Fibroblast of skin of left quadriceps (primary cell): ENCODE measurements around the gene CFAP54.
A peak's percentile ranks its signal among the peaks of the same experiment; 100 is the strongest.
"Not testable (repeated sequence)": the region's sequence is repeated elsewhere in the genome, so short reads cannot be mapped to it uniquely, and the experiment has no call there.

Source experiments
- DNase-seq, 2 experiments: peaks; one replicate each; pipeline ENCODE4 v3.0.0-alpha.2; 2013; ENCODE audit warnings: low read depth in 2 of 2

The CFAP54 gene

DNA sequence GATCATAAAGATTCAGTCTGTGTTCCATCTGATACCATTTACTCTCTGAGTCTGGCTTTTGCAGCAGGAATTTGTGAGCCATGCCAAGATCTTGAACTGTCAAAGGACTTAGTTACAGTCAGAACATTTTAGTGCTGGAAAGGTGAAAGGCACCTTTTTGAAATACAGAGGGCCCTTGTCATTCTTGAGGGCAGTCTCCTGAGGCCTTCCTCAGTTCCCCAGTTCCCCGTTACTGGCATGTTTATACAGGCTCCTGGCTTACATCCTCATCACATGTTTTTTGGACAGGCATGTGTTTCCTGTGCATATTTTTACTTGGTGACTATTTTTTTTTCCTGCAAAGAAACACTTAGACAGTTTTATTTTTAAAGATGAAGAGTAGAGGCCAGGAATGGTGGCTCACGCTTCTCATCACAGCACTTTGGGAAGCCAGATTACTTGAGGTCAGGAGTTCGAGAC, 21.0 kb downstream of the CFAP54 start:
- no peak for DNase-seq

DNA sequence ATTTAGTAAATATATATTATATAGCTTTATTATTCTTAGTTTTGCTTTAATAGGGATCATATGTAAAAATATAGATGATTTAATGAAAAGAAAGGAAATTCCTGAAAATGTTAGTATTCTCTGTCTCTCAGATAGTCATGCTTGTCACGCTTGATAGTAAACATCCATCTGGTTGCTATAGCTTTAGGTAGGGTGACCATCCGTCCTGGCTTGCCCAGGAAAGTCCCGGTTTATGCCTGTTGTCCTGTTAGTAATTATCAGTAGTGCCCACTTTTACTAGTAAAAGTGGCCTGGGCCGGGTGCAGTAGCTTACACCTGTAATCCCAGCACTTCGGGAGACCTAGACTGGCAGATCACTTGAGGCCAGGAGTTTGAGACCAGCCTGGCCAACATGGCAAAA, 23.8 kb downstream of the CFAP54 start:
- no peak for DNase-seq

DNA sequence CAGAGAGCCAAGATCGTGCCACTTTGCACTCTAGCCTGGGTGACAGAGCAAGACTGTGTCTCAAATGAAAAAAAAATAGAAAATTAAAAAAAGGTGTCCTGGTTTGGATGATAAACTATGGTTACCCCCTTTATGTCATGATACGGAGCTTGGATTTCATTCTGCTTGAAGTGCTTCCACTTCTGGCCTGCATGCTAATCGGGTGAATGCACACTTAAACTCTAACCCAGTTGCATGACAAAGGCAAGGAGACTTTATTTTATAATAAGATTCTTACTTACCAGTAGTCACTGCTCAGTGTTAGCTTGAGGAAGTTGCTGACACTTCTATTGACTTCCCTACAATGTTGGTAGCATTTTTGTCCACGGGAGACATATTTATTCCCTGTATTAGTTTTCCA, 24.3 kb downstream of the CFAP54 start:
- no peak for DNase-seq

DNA sequence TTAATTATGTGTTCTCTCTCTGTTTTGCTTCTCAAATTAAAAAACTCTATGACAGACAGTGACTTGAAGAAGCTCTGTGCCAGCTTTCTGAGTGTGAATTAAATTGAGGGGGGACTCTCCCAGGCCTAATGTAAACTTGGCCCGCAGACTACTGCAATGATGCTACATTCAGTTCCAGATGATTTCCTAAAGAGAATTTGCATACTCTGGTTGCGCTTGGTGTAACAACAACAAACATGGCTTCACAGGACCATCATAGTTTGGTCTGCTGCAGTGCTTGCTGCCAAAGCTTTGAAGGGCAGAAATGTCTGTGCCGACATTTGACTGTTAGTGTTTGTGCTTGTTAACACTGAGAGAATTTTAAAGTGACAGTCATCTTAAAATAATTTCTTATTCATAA, 25.0 kb downstream of the CFAP54 start:
- no peak for DNase-seq

DNA sequence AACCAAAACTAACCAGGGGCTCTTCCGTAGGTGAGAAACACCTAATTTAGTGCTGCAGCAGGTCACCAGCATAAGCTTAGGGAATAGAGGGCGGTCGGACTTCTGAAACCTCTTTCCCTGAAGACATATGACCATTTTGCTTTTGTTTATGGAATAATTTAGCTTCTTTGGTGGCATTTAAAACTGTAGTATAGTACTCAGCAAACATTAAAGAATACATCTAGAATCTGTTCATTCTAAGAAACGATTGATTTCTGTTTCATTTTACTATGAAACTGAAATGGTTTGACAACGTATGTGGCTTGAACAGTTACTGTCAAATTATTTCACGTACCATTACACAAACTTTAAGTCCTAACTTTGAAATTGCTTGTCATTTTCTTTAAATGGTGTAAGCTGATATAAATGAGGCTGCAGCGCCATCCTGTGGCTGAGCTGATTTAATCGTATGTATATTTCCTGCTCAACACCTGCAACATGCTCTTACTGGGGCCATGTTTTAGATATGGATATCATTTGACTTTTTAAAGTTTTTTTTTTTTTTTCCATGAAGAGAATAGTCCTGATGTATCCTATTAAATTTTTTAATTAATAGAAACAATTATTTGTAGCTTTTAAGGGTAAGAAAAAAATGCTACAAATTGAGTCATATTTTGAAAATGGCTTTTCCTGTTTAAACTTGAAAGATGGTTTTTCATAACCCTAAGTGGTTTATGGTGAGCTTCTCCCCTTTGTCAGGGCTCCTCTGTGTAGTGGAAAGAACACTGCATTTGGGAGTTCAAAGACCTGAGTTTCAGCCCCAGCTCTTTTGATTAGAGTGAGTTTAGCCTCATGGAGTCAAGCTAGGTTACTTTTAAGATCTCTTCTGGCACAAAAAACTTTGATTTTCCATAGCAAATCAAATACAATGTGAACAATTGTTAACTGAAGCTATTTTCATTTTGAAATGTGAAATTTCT, 27.4 kb downstream of the CFAP54 start:
- DNase-seq, result peak; percentile 40 to 51

DNA sequence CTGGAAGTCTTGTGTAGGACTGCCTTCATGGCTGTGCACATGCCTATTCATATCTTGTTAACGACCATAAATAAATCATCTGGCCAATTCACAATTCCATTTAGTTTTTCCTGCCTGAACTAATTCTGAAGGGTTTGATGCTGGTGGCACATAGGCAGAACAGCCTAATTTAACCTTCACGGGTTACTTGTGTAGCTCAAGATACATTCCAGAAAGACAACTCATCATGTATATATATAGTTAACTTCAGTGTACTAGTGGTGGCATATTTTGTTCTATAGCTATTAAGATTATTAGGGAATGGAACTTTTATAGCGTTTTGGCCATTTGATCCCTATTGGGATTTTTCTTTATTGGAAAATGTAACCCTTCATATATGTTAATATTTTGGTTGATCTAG, 31.4 kb downstream of the CFAP54 start:
- DNase-seq, result no peak

DNA sequence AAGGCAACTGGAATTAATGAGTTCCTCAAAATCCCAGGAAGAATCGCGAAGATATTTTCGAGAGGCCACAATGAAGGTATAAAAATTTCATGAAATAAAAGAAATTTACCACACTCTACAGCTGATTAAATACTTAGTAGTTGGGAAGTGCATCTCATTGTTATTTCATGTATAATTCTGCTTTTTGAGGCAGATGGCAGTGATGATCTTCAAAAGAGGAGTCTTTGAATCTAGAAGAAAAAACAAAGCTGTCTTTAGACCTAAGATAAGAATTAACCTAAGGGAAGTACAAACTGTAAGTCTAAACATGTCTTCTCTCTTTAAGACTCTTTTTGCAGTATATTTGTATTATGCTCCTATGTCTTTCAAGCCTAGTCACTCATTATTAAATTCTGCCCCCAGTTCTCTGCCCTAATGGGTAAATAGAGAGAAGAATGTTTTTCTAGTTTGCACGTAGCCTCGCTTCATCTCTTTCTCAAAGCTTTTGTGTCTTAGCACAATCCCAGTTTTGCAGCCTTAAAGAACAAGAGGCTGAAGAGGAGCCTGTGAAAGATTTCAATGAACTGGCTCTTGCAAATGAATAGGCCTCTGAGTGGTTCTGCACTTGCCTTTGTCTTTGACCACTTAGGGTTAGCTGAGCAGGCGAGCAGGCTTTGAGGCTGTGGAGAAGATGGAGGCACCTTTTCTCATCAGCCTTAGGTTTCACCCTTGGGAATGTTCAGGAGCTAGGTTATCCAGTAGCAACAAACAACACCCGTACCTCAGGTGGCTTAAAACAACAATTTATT, 32.7 kb downstream of the CFAP54 start:
- no peak for DNase-seq

DNA sequence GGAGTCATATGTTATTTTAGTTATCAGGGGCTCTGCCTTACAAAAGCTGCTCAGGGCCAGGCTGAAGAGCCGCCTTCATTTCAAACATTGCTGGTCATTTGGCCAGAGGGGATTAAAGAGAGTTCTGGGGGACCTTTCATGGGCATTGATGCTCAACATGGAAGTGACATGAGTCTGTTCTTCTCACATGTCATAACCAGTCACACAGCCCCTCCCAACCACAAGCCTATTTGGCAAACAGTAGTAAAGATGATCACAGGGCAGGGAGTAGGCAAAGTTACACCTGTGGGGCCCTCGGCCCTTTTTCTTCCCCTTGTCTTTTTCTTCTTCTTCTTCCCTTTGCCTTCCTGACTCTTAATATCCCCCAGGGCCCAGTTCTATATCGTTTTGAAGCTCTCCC, 33.3 kb downstream of the CFAP54 start:
- DNase-seq, result no peak

DNA sequence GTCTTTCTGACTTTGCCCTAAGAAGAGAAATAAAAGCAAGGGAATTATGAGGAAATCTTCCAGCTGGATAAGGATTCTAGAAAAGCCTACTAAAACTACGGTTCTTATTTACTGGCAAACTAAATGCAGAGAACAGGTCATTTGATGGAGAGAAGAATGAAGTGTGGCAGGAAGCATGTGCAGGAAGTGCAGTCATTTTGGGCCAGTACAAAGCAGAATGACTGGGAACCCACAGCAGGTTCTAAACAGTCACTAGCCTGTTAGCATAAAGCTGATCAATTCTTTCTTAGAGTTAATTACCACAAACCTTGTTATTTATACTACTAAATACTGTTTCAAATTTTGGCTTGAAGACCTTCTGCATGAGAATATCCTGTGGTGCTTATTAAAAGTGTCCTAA, 36.7 kb downstream of the CFAP54 start:
- no peak for DNase-seq

DNA sequence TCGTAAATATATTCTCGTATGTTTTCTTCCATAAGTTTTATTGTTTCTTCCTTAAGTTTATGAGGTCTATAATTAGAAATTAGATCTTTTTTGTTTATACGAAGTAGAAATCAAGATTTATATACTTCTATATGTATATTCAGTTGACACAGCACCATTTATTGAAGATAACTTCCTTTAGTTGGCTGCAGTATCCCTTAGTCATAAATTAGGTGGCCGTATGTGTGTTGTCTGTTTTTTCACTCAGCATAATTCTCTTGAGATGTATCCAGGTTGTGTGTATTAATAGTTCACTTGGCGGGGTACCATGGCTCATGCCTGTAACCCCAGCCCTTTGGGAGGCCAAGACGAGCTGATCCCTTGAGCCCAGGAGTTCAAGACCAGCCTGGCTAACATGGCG, 40.5 kb downstream of the CFAP54 start:
- DNase-seq, result no peak

DNA sequence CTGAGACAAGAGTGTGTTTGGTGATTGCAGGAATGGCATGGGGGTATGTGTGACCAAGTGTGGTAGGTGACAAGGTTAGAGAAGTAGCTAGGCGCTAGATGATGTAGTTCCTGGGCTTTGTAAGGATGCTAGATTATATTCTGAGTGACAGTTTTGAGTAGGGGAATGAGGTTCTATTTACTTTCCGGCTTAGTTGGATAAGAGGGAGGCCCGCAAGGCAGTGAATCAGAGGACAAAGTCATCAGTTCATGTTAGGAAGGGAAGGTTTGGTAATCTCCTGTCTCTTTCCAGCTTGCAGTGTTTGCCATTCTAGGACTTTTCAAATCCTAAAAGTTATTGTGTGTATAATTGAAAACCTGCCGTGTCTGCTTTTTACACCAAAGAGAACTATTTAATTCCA, 45.0 kb downstream of the CFAP54 start:
- DNase-seq, result no peak

DNA sequence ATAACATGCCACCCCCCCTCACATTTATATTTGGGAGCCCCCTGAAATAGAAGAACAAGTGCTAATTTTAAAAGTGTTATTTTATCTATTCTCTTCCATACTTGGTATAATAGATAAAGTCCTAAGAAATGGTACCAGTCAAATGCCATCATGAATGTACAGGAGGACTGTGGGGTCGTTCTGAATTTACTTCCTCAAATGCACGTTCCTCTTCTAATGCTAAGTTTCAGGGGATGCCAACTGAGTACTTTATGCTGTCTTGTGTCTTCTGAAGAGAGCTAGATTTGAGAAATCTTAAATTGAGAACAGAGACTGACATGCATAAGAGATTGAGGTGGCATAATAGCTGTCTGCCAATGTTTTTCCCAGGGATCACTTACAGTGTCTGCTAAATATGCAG, 59.0 kb downstream of the CFAP54 start:
- no peak for DNase-seq

DNA sequence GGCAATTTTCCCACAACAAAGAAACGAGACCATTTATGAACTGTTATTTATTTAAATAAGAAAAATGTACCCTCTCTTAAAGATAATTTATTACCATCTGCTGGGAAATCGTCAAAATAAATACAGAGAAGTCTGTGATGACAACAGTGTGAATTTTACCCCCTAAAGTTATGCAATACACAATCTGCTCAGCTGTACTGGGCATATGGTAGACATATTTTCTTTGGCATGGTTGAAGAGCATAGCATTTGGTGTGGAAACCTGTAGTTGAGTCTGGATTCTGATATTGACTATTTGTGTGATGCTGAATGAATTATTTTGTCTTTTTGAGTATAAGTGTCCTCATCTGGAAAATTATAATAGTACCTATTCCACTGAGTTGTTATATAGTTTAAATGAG, 60.0 kb downstream of the CFAP54 start:
- DNase-seq, result no peak

DNA sequence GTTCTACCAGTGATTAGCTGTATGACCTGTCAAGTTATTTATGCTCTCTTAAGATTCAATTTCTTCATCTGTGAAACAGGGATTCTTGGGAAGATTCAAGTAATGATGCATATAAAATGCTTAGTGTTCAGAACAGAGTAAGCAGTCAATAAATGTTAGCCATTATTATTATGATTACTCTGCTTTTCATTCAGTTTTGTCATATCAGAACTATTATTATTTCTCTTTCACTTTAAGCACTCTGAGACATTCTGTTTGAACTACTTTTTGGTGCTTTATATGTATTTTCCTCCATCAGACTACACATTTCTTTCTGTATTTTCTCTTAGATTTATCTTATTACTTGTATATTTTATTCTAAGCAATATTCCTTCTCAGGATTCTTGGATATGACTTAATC, 81.2 kb downstream of the CFAP54 start:
- DNase-seq, result no peak

DNA sequence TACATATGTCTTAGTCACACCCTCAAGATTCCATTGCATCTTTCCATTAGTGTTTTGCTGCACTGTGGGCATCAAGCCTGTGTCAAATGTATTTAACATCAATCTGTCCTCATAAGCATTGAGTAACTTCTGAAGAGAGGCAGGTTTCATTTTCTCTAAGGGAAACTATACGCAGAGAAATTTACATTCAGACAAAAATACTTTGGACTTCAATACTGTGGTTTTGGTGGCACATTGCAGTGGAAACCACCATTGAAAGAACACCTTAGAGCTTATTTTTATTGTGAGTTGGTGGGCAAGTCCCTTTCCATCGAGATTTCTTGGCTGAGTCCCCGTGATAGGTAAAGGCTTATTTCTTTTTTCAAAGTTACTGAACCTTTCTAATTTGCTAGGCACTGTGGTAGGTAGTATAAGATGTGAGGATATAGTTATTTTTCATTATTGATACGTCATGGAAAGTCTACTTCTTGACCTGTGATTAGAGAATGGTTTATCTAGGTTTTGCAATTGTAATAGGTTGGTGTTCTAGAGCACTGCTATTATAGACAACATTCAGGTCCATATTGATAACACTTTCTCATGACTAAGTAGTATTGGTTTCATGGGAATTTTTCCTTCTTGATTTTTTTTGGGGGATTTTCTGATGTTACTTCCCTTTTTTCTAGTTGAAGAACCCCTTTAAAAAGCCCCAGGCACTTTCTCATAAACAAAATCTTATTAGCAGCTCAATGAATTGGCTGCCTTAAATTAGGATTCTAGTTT, 81.9 kb downstream of the CFAP54 start:
- DNase-seq, result no peak

DNA sequence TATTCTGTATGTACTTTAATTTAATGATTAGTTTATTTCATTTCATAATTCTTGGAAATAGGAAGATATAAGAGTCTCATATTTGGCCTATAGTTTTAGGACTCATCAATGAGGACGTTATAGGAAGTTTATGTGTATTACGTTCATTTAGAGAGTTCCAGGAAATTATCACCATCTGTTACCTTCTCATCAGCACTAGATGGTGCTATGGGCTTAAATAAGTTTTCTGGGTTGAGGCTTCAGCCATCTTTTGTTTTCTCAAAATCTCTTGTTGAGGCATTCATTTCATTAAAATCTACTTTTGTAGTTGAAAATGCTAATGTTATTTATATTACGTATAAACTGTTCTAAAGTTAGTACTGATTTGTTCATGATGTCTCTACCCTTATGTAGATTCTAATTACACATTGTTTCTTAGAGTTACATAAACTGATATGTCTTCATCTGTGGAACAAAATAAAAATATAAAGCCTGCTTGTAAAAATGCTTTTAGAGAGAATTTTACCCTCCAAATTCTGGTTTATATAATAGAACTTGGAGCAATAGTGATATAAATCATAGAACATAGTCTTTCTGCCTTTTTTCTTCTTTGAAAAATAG, 89.2 kb downstream of the CFAP54 start:
- DNase-seq, result peak; percentile 31 to 34

DNA sequence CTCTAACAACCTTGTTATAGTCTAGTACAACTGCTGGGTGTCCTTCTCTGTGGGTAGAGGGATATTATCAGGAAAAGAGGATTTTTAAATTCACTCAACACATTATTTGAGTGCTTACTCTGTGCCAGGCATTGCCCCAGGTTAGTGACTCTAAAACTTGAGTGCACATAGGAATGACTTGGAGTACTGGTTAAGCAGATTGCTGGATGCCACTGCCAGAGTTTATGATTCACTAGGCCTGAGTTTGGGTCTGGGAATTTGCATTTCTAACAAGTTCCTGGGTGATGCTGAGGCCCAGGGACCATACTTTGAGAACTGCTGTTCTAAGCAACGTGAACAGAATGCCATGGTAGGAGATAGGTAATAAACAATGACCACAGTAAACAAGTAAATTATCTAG, 96.6 kb downstream of the CFAP54 start:
- no peak for DNase-seq

DNA sequence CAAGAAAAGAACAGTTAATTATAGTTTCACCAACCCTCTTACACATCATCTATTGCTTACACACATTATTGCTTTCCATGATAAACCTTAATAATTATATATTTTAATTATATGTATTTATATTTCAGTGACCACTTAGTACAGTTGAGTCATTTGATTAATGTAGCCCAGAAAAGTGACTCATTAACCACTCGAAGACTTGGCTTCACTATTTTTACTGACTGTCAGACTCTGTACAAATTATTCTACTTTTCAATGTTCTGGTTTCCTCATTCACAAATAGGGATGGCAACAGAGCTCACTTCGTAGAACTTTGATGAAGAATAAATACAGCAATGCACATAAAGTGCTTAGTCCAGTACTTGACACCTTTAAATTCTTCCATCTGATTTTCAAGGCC, 98.3 kb downstream of the CFAP54 start:
- DNase-seq, result no peak

DNA sequence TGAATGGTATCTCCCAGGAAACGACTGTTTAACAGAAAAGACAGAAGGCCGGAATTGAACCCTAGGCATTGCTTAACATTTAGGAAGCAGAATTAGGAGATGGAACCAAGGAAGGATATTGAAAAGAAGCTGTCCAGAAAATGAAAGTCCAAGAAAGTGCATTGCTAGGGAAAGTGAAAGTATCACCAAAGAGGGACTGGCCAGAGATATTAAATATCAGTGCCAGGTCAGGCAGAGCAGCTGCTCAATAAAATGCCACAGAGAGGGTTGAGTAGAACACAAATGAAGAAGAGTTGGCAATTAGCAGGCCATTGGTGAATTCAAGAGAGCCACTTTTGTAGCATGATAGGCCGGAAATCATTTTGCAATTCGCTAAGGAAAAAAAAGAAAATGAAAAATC, 101.6 kb downstream of the CFAP54 start:
- DNase-seq, result no peak

DNA sequence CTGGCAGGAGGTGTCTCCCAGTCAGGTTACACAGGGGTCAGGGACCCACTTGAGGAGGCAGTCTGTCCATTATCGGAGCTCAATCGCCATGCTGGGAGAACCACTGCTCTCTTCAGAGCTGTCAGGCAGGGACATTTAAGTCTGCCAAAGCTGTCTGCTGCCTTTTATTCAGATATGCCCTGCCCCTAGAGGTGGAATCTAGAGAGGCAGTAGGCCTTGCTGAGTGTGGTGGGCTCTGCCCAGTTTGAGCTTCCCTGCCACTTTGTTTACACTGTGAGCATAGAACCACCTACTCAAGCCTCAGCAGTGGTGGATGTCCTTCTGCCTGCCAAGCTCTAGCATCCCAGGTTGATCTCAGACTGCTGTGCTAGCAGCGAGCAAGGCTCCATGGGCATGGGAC, 115.0 kb downstream of the CFAP54 start:
- DNase-seq, result not testable (repeated sequence)

DNA sequence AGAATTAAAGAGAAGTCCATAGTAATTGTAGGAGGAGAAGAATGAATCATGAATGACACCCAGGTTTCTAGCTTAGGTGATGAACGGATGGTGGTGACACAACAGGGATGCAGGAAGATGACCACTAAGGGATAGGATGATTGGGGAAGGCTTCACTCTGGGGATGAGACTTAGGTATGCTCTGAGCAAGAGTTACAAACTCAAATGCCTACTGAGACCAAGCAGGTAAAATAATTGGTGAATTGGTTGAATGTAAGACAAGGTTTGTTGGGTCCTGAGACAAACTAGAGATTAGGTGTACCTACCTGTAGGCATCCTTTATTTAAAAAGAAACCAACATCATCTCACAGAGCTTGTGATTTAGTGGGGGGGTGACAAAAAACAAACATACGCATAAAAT, 116.3 kb downstream of the CFAP54 start:
- DNase-seq, result no peak

DNA sequence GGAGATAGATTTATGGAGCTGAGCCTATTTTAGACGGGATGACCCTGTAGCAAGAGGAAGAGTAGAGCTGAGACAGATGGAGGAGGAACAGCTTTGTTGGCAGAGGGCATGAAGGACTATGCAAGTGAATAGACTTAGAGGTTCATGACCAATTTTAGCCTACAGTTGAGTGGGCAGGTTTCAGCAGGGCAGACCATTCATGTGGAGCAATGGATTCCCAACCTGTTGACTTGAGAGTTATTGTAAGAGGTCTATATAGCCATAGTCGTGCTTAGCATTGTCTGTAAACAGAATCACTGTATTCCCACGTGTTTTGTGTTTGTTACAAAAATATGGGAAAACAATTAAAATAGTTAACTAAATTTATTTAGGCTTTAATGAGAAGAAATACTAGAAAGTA, 116.8 kb downstream of the CFAP54 start:
- no peak for DNase-seq
